GM23248 (cell line): ENCODE measurements around the gene TLE5. TPM values are rescaled to one million over a fixed set of nuclear protein-coding genes. Genes with fewer than 3 reads are reported as not detected.
"Not testable (repeated sequence)": the region's sequence is repeated elsewhere in the genome, so short reads cannot be mapped to it uniquely, and the experiment has no call there.

Experiments
- DNase-seq: peaks from one replicate; pipeline ENCODE4 v3.0.0-alpha.2; 2015
- H2AFZ ChIP-seq: fragments of 200-600 bp; sonication (generic); 2 replicates; pipeline ENCODE4 v1.6.1; 2016; ENCODE audit warnings: antibody characterized with exemption
- H3F3A ChIP-seq: fragments of 200-600 bp; sonication (generic); 2 replicates; pipeline ENCODE4 v1.6.1; 2016; ENCODE audit warnings: mild to moderate bottlenecking, antibody characterized with exemption, mixed run types; ENCODE audit not compliant: insufficient read depth
- H3K27ac ChIP-seq: fragments of 200-600 bp; sonication (generic); 2 replicates; pipeline ENCODE4 v1.5.1; 2016; ENCODE audit warnings: mild to moderate bottlenecking
- H3K27me3 ChIP-seq: fragments of 200-600 bp; sonication (generic); replicated peaks from 2 replicates; pipeline ENCODE4 v1.6.1; 2016; ENCODE audit warnings: mild to moderate bottlenecking; ENCODE audit not compliant: insufficient read depth
- H3K36me3 ChIP-seq: fragments of 200-600 bp; sonication (generic); 2 replicates; pipeline ENCODE4 v1.6.1; 2016; ENCODE audit warnings: low read depth, mild to moderate bottlenecking
- H3K4me1 ChIP-seq: fragments of 200-600 bp; sonication (generic); 2 replicates; pipeline ENCODE4 v1.6.1; 2016; ENCODE audit warnings: mild to moderate bottlenecking; ENCODE audit not compliant: insufficient read depth
- H3K4me2 ChIP-seq: fragments of 200-600 bp; sonication (generic); one replicate; pipeline ENCODE4 v1.6.1; 2016; ENCODE audit warnings: mild to moderate bottlenecking; ENCODE audit not compliant: unreplicated experiment
- H3K4me3 ChIP-seq: fragments of 200-600 bp; sonication (generic); 2 replicates; pipeline ENCODE4 v1.5.1; 2016; ENCODE audit warnings: mild to moderate bottlenecking
- H3K79me2 ChIP-seq: fragments of 200-600 bp; sonication (generic); 2 replicates; pipeline ENCODE4 v1.6.1; 2016; ENCODE audit warnings: mild to moderate bottlenecking; ENCODE audit not compliant: insufficient read depth
- H3K9ac ChIP-seq: fragments of 200-600 bp; sonication (generic); 2 replicates; pipeline ENCODE4 v1.6.1; 2016; ENCODE audit warnings: mild to moderate bottlenecking
- H3K9me2 ChIP-seq: fragments of 200-600 bp; sonication (generic); 2 replicates; pipeline ENCODE4 v1.6.1; 2016; ENCODE audit warnings: mixed run types, mild to moderate bottlenecking, moderate library complexity; ENCODE audit not compliant: insufficient read depth
- H3K9me3 ChIP-seq: fragments of 200-600 bp; sonication (generic); one replicate; pipeline ENCODE4 v1.6.1; 2017; ENCODE audit warnings: low read depth
- H4K20me1 ChIP-seq: fragments of 200-600 bp; sonication (generic); 2 replicates; pipeline ENCODE4 v1.6.0; 2016; ENCODE audit not compliant: insufficient read depth
- EZH2 ChIP-seq: fragments of 200-600 bp; sonication (generic); IDR thresholded peaks from 2 replicates; pipeline ENCODE4 v1.6.1; 2018; ENCODE audit warnings: antibody characterized with exemption, mild to moderate bottlenecking; ENCODE audit not compliant: insufficient read depth, poor library complexity, severe bottlenecking
- EZH2phosphoT487 ChIP-seq: fragments of 200-600 bp; sonication (generic); IDR thresholded peaks from 2 replicates; pipeline ENCODE4 v1.6.1; 2018; ENCODE audit warnings: antibody characterized with exemption, moderate library complexity, mild to moderate bottlenecking, low read depth; ENCODE audit not compliant: insufficient read depth
- WGBS, 2 experiments: methylation state at CpG; one replicate each; pipeline ENCODE4 v1.1.6; 2015 to 2017; ENCODE audit warnings: low lambda C conversion rate in 2 of 2, low coverage in 1 of 2; ENCODE audit errors: missing lambda C conversion rate in 2 of 2; 5-methylcytosine and 5-hydroxymethylcytosine counted together
- in situ Hi-C: fragments of 300-500 bp; cut with MboI; formaldehyde crosslinking; loops from 2 replicates; pipeline ENCODE4 v1.15.0; 2020
- polyA plus RNA-seq: library from polyadenylated mRNA; unstranded; fragments of >200 nt; fragmentation: Nextera tagmentation; extraction: Ambion mirVana; gene quantifications from 2 replicates; pipeline ENCODE4 v1.2.1, GENCODE V29; 2016
- total RNA-seq: library from RNA; depleted of rRNA; stranded (reverse); fragments of >200 nt; shearing (Covaris generic); gene quantifications from 2 replicates; pipeline ENCODE4 v1.2.3, GENCODE V29; 2014

Gene TLE5
- total and polyA plus RNA-seq, 2 experiments from 2014 or later: 133 to 337 TPM

GRCh38 chr19:3039125-3039524, 23.2 kb downstream of the TLE5 start:
- Histone ChIP-seq H3K4me1 (peaks cover 6% of the 10 kb centered on the region), H3K36me3 (no peaks in the 10 kb centered on the region), H3K4me2 (no peak overlapping the region), H3K79me2 (no peaks in the 10 kb centered on the region), H3K9ac (no peak overlapping the region), H3K9me2 (no peaks in the 10 kb centered on the region), H3K27ac (no peak overlapping the region), H3K4me3 (no peak overlapping the region), H4K20me1 (no peaks in the 10 kb centered on the region), H2AFZ (no peak overlapping the region), H3K9me3 (no peaks in the 10 kb centered on the region), H3F3A (no peaks in the 10 kb centered on the region), H3K27me3 (no peaks in the 10 kb centered on the region)
- no peak for DNase-seq
- 87 to 89% methylated on average over 5 of the region's 5 CpGs for WGBS, 2 experiments
- no peak for TF ChIP-seq EZH2phosphoT487
- in situ Hi-C loops: no loop called here

GRCh38 chr19:3038214-3038613, 24.1 kb downstream of the TLE5 start:
- no peak overlapping the region for H3K4me2 ChIP-seq
- no peaks in the 10 kb centered on the region for H3K9me2 ChIP-seq
- no peaks in the 10 kb centered on the region for H3F3A ChIP-seq
- H3K36me3 ChIP-seq: no peaks in the 10 kb centered on the region
- H3K9me3 ChIP-seq: no peaks in the 10 kb centered on the region
- peaks cover 6% of the 10 kb centered on the region for H3K4me1 ChIP-seq
- TF ChIP-seq EZH2phosphoT487 (no peak), EZH2 (no peak)
- H3K9ac ChIP-seq: no peak overlapping the region
- no peak overlapping the region for H3K4me3 ChIP-seq
- WGBS, 2 experiments: 78% methylated on average over 5 of the region's 5 CpGs
- in situ Hi-C loops: no loop called here
- no peak for DNase-seq
- no peak overlapping the region for H2AFZ ChIP-seq
- H3K79me2 ChIP-seq: no peaks in the 10 kb centered on the region
- H3K27ac ChIP-seq: no peak overlapping the region
- H3K27me3 ChIP-seq: no peaks in the 10 kb centered on the region
- no peaks in the 10 kb centered on the region for H4K20me1 ChIP-seq

- H4K20me1 ChIP-seq, DNase-seq, H3K4me3 ChIP-seq, in situ Hi-C loops, H3K4me2 ChIP-seq, H3K79me2 ChIP-seq, H3K9me2 ChIP-seq, H3K27me3 ChIP-seq, H3F3A ChIP-seq, H3K9ac ChIP-seq, H3K36me3 ChIP-seq, H3K9me3 ChIP-seq, H3K27ac ChIP-seq, H3K4me1 ChIP-seq: not testable (repeated sequence)
- WGBS, 2 experiments: 92 to 95% methylated on average over 14 of the region's 14 CpGs
- peak overlapping the region; percentile 98; the same call in 1 of the 2 replicates for H2AFZ ChIP-seq
These were observed 25.2 kb downstream of the TLE5 start for GRCh38 chr19:3036977-3037544.

GRCh38 chr19:3036119-3036976, 25.9 kb downstream of the TLE5 start:
- Histone ChIP-seq H3K9ac (peak overlapping the region; percentile 63), H3F3A (no peaks in the 10 kb centered on the region), H3K4me3 (peak overlapping the region; percentile 78), H3K36me3 (no peaks in the 10 kb centered on the region), H3K79me2 (no peaks in the 10 kb centered on the region), H4K20me1 (no peaks in the 10 kb centered on the region), H3K9me2 (no peaks in the 10 kb centered on the region), H2AFZ (peak overlapping the region; percentile 98), H3K27ac (peak overlapping the region; percentile 57), H3K4me1 (peaks cover 6% of the 10 kb centered on the region), H3K9me3 (no peaks in the 10 kb centered on the region), H3K4me2 (peak overlapping the region; percentile 84), H3K27me3 (no peaks in the 10 kb centered on the region)
- no peak for TF ChIP-seq EZH2phosphoT487
- TF ChIP-seq EZH2: no peak
- in situ Hi-C loops: no loop called here
- peak; percentile 94 for DNase-seq
- WGBS, 2 experiments: 0 to 2% methylated on average over 21 to 39 of the region's 44 CpGs
